Stomach (tissue), 9 donors: ENCODE measurements around the gene SOX5. TPM values are rescaled to one million over a fixed set of nuclear protein-coding genes. Genes with fewer than 3 reads are reported as not detected.

Experiments used
- DNase-seq, 2 donors: peaks; one replicate each; pipeline versions ENCODE4 v3.0.0 to v3.0.0-alpha.2; 2013 to 2019
- H3K27ac ChIP-seq, 5 donors: fragments of 200-600 bp in 4 of 5; sonication (generic) in 4 of 5; one replicate each; pipeline ENCODE4 v1.5.1; 2013 to 2019; ENCODE audit warnings: mild to moderate bottlenecking in 1 of 5, moderate library complexity in 1 of 5
- H3K27me3 ChIP-seq, 3 donors: fragments of 200-600 bp; sonication (generic); one replicate each; pipeline ENCODE4 v1.5.1; 2017 to 2019; ENCODE audit warnings: mixed run types in 1 of 3
- H3K36me3 ChIP-seq, 4 donors: fragments of 200-600 bp; sonication (generic); 1 replicate in 3 of 4; 2 replicates in 1 of 4; pipeline ENCODE4 v1.5.1; 2016 to 2019
- H3K4me1 ChIP-seq, 4 donors: fragments of 200-600 bp; sonication (generic); one replicate each; pipeline ENCODE4 v1.5.1; 2016 to 2019
- H3K4me3 ChIP-seq, 4 donors: fragments of 200-600 bp; sonication (generic) in 3 of 4; one replicate each; pipeline ENCODE4 v1.5.1; 2016 to 2019; ENCODE audit warnings: mild to moderate bottlenecking in 1 of 4
- H3K9me3 ChIP-seq, 4 donors: fragments of 200-600 bp; sonication (generic); one replicate each; pipeline ENCODE4 v1.5.1; 2016 to 2019
- EP300 ChIP-seq: sonication (generic); formaldehyde crosslinking; IDR thresholded peaks from one replicate; pipeline ENCODE4 v1.6.1; 2017; ENCODE audit warnings: antibody characterized with exemption
- POLR2A ChIP-seq, 4 donors: fragments of 450-650 bp; IDR thresholded peaks; one replicate each; pipeline ENCODE4 v1.6.1; 2016; ENCODE audit warnings: antibody characterized with exemption in 4 of 4, control low read depth in 2 of 4, mild to moderate bottlenecking in 1 of 4, moderate library complexity in 1 of 4
- POLR2AphosphoS5 ChIP-seq, 3 donors: sonication (generic); formaldehyde crosslinking; IDR thresholded peaks; one replicate each; pipeline ENCODE4 v1.6.1; 2016; ENCODE audit warnings: antibody characterized with exemption in 3 of 3
- WGBS, 5 donors: extraction: QIAGEN DNeasy Blood & Tissue Kit in 3 of 5; methylation state at CpG; one replicate each; pipeline versions ENCODE4 v1.1.5 to v1.1.7; 2013 to 2018; 5-methylcytosine and 5-hydroxymethylcytosine counted together
- intact Hi-C: fragments of 100-400 bp; cut with DNase I; formaldehyde crosslinking; loops from one replicate; pipeline ENCODE4 v1.15.1; 2023; ENCODE audit warnings: low total_unique reads
- polyA plus RNA-seq, 3 donors: library from polyadenylated mRNA; stranded (reverse); fragments of 200-250 nt; gene quantifications; one replicate each; pipeline ENCODE4 v1.2.3, GENCODE V29; 2013
- total RNA-seq, 5 donors: library from RNA; depleted of rRNA; stranded (reverse); fragments of >200 nt; gene quantifications; one replicate each; pipeline versions ENCODE4 v1.1.0 to v1.2.3, GENCODE V29; 2014 to 2016
- TF ChIP-seq, protein P1 (sequence below), 7 experiments: fragments of 450-650 bp in 4 of 7; fragments of 200-600 bp in 3 of 7; sonication (generic) in 3 of 7; IDR thresholded peaks; one replicate each; pipeline ENCODE4 v1.5.1; 2016 to 2019; ENCODE audit warnings: antibody characterized with exemption in 7 of 7, control low read depth in 2 of 7, mild to moderate bottlenecking in 1 of 7
- donor health status: healthy with polysubstance abuse.
- donor health status: Bipolar disorder and iron deficiency.
- donor health status: healthy.

Gene SOX5
- total and polyA plus RNA-seq, 8 donors, result 0.85 to 57.2 (median 4.6) TPM

- Histone ChIP-seq H3K27ac (no peak overlapping the region), H3K4me1 (no peaks in the 10 kb centered on the region), H3K9me3 (peaks cover 0 to 5% (median 0%) of the 10 kb centered on the region in 4 donors), H3K36me3 (no peaks in the 10 kb centered on the region), H3K4me3 (no peak overlapping the region), H3K27me3 (no peaks in the 10 kb centered on the region)
- TF ChIP-seq POLR2AphosphoS5 (IDR thresholded peaks at IDR 0.05) (no peak), POLR2A (IDR thresholded peaks at IDR 0.05) (no peak), EP300 (no peak)
- TF ChIP-seq, protein P1, sequence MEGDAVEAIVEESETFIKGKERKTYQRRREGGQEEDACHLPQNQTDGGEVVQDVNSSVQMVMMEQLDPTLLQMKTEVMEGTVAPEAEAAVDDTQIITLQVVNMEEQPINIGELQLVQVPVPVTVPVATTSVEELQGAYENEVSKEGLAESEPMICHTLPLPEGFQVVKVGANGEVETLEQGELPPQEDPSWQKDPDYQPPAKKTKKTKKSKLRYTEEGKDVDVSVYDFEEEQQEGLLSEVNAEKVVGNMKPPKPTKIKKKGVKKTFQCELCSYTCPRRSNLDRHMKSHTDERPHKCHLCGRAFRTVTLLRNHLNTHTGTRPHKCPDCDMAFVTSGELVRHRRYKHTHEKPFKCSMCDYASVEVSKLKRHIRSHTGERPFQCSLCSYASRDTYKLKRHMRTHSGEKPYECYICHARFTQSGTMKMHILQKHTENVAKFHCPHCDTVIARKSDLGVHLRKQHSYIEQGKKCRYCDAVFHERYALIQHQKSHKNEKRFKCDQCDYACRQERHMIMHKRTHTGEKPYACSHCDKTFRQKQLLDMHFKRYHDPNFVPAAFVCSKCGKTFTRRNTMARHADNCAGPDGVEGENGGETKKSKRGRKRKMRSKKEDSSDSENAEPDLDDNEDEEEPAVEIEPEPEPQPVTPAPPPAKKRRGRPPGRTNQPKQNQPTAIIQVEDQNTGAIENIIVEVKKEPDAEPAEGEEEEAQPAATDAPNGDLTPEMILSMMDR (IDR thresholded peaks at IDR 0.05), result no peak
- WGBS, 5 donors, result 71 to 86% (median 82%) methylated on average over 5 of the region's 5 CpGs
- DNase-seq, result no peak
- intact Hi-C loops, result no loop called here
These were observed 331.7 kb downstream of the SOX5 start for GRCh38 chr12:23617749-23618148.

GRCh38 chr12:23614280-23614679 lies 335.2 kb downstream of the SOX5 start:
- no peak for TF ChIP-seq POLR2A (IDR thresholded peaks at IDR 0.05)
- TF ChIP-seq EP300, result no peak
- TF ChIP-seq POLR2AphosphoS5 (IDR thresholded peaks at IDR 0.05), result no peak
- TF ChIP-seq, protein P1 (IDR thresholded peaks at IDR 0.05), result no peak
- Histone ChIP-seq H3K27me3 (no peaks in the 10 kb centered on the region), H3K27ac (peak overlapping the region in 1 of 5 donors; percentile 27), H3K4me3 (no peak overlapping the region), H3K4me1 (no peaks in the 10 kb centered on the region), H3K36me3 (no peaks in the 10 kb centered on the region), H3K9me3 (peaks cover 0 to 5% (median 0%) of the 10 kb centered on the region in 4 donors)
- WGBS, 5 donors, result 68 to 85% (median 78%) methylated on average over 2 of the region's 2 CpGs
- peak in 1 of 2 donors; percentile 35 for DNase-seq
- intact Hi-C loops, result no loop called here

GRCh38 chr12:23611320-23611719 lies 338.1 kb downstream of the SOX5 start:
- no peaks in the 10 kb centered on the region for H3K27me3 ChIP-seq
- peaks cover 0 to 5% (median 0%) of the 10 kb centered on the region in 4 donors for H3K9me3 ChIP-seq
- H3K4me1 ChIP-seq, result no peaks in the 10 kb centered on the region
- no peaks in the 10 kb centered on the region for H3K36me3 ChIP-seq
- WGBS, 5 donors, result 36 to 53% (median 42%) methylated on average over 4 of the region's 4 CpGs
- TF ChIP-seq POLR2AphosphoS5 (IDR thresholded peaks at IDR 0.05) (no peak), EP300 (no peak), POLR2A (IDR thresholded peaks at IDR 0.05) (no peak)
- TF ChIP-seq, protein P1 (IDR thresholded peaks at IDR 0.05), result no peak
- H3K4me3 ChIP-seq, result no peak overlapping the region
- DNase-seq, result peak in 1 of 2 donors; percentile 7
- H3K27ac ChIP-seq, result no peak overlapping the region
- intact Hi-C loops, result no loop called here

GRCh38 chr12:23600919-23601318 lies 348.6 kb downstream of the SOX5 start:
- no peak for TF ChIP-seq POLR2AphosphoS5 (IDR thresholded peaks at IDR 0.05)
- TF ChIP-seq, protein P1 (IDR thresholded peaks at IDR 0.05), result no peak
- no peak for TF ChIP-seq POLR2A (IDR thresholded peaks at IDR 0.05)
- no peak for TF ChIP-seq EP300
- Histone ChIP-seq H3K27ac (no peak overlapping the region), H3K4me3 (no peak overlapping the region), H3K4me1 (no peaks in the 10 kb centered on the region), H3K9me3 (peaks cover 0 to 23% (median 11%) of the 10 kb centered on the region in 4 donors), H3K27me3 (no peaks in the 10 kb centered on the region), H3K36me3 (peaks cover 0 to 9% (median 0%) of the 10 kb centered on the region in 4 donors)
- no peak for DNase-seq
- intact Hi-C loops, result no loop called here
- WGBS, 5 donors, result 85 to 95% (median 93%) methylated on average over 5 of the region's 5 CpGs
